GM19351 (cell line): ENCODE results near the gene TBX6.

Experiments used
- ATAC-seq: cut with Tn5 transposase; IDR thresholded peaks from one replicate; pipeline ENCODE4 v1.9.1; 2021; ENCODE audit warnings: mild to moderate bottlenecking, moderate library complexity; ENCODE audit not compliant: unreplicated experiment

TBX6 gene

DNA sequence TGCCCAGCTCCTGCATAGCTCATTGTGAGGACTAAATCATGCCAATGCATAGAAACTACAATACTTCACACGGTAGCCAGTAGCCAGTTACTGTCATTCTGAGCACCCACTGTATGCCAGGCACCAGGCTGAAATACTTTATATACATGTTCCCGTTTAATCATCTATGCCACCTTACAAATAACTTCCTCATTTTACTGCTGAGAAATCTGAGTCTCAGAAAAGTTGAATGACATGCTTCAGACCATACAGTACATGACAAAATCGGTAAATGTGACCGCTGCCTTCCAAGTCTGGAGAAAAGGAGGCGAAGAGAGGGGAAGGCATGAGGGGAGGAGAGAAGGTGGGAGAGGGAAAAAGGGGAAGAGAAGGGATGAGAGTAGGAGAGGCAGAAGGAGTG lies 51.5 kb downstream of the TBX6 start:
- ATAC-seq = no peak
